Left cardiac atrium (tissue), 4 donors: ENCODE results near the gene OPN1MW. TPM values are rescaled to one million over a fixed set of nuclear protein-coding genes. Genes with fewer than 3 reads are reported as not detected.
"Not testable (repeated sequence)": the region's sequence is repeated elsewhere in the genome, so short reads cannot be mapped to it uniquely, and the experiment has no call there.

ENCODE experiments used
- ATAC-seq, 2 donors: fragments of 200-7000 bp; cut with Tn5 transposase; one replicate each; pipeline ENCODE4 v1.9.1; 2020; ENCODE audit warnings: mild to moderate bottlenecking in 2 of 2, moderate library complexity in 2 of 2
- DNase-seq: peaks from one replicate; pipeline ENCODE4 v3.0.0-alpha.2; 2020
- intact Hi-C, 2 donors: fragments of 100-400 bp; cut with DNase I; formaldehyde crosslinking; loops; one replicate each; pipeline versions ENCODE4 v1.14.1 to v1.15.1; 2022 to 2023
- total RNA-seq, 2 donors: library from RNA; stranded (reverse); fragmentation: NEBNext Ultra II Directional; extraction: Animal tissue kit (Norgen Biotek cat#: 25700); gene quantifications; one replicate each; pipeline ENCODE4 v1.2.1, GENCODE V29; 2021
- donor health status: DM: no; HTN: yes; CAD: no.
- donor health status: DM: no; HTN: yes; CAD: no; lungs with severe emphysema.
- donor health status: DM: yes; HTN: yes; CAD: no.
- donor health status: Dilated cardiomyopathy.

OPN1MW gene
- total RNA-seq, 2 donors from 2014 or later: not detected

GRCh38 chrX:154194316-154194715 is 11.9 kb downstream of the OPN1MW start:
- peak in 1 of 2 donors; percentile 86 for ATAC-seq
- DNase-seq, intact Hi-C loops: not testable (repeated sequence)

- intact Hi-C loops, ATAC-seq, DNase-seq: not testable (repeated sequence)
These were observed 14.1 kb downstream of the OPN1MW start for GRCh38 chrX:154196466-154196865.

- ATAC-seq: peak; percentile 75 to 91
- intact Hi-C loops: not testable (repeated sequence)
These were observed 27.4 kb downstream of the OPN1MW start for GRCh38 chrX:154209670-154210418.

GRCh38 chrX:154211057-154211456 is 28.7 kb downstream of the OPN1MW start:
- DNase-seq, ATAC-seq, intact Hi-C loops: not testable (repeated sequence)

More at GRCh38 chrX:154209670-154210418, 27.4 kb downstream of the OPN1MW start:
- not testable (repeated sequence) for DNase-seq

- ATAC-seq, intact Hi-C loops: not testable (repeated sequence)
These were observed 29.1 kb downstream of the OPN1MW start for GRCh38 chrX:154211499-154211898.

GRCh38 chrX:154219456-154219855 is 37.1 kb downstream of the OPN1MW start, which contains the start of gene OPN1MW2:
OPN1MW2 (plus strand) TSS chrX:154219756; CDS start chrX:154219816, 60 bp downstream.
- intact Hi-C loops, ATAC-seq, DNase-seq: not testable (repeated sequence)

More at GRCh38 chrX:154211499-154211898, 29.1 kb downstream of the OPN1MW start:
- DNase-seq: not testable (repeated sequence)

GRCh38 chrX:154225292-154225691 is 42.9 kb downstream of the OPN1MW start:
- ATAC-seq, intact Hi-C loops, DNase-seq: not testable (repeated sequence)

GRCh38 chrX:154226706-154227105 is 44.3 kb downstream of the OPN1MW start:
- DNase-seq, intact Hi-C loops, ATAC-seq: not testable (repeated sequence)

GRCh38 chrX:154231443-154231842 is 49.0 kb downstream of the OPN1MW start:
- peak in 1 of 2 donors; percentile 82 for ATAC-seq
- DNase-seq, intact Hi-C loops: not testable (repeated sequence)

GRCh38 chrX:154233620-154234019 is 51.2 kb downstream of the OPN1MW start:
- ATAC-seq, intact Hi-C loops, DNase-seq: not testable (repeated sequence)

- peak; percentile 8 for DNase-seq
- intact Hi-C loops, ATAC-seq: not testable (repeated sequence)
These were observed 56.7 kb downstream of the OPN1MW start for GRCh38 chrX:154238939-154239559.

- ATAC-seq, DNase-seq, intact Hi-C loops: not testable (repeated sequence)
These were observed 57.6 kb downstream of the OPN1MW start for GRCh38 chrX:154239982-154240503.

Other genes starting within 250 kb of the OPN1MW start
- gene NAA10, start 247.6 kb upstream of the OPN1MW start, total RNA-seq: 10 to 100 TPM; 67.4 to 81.4 TPM
- gene RENBP, start 238.0 kb upstream of the OPN1MW start, total RNA-seq: 10 to 100 TPM; 14.7 to 14.8 TPM
- gene HCFC1, start 210.8 kb upstream of the OPN1MW start, total RNA-seq: 10 to 100 TPM; 30.4 to 35.7 TPM
- 1 to 10 TPM; 7.7 to 9.2 TPM for gene TMEM187, start 209.8 kb upstream of the OPN1MW start, total RNA-seq
- gene IRAK1, start 162.7 kb upstream of the OPN1MW start, total RNA-seq: 10 to 100 TPM; 47.2 to 58.6 TPM
- gene MECP2, start 84.9 kb upstream of the OPN1MW start, total RNA-seq: 10 to 100 TPM; 35.4 to 42.4 TPM
- gene OPN1LW, start 38.4 kb upstream of the OPN1MW start, total RNA-seq: not detected
- gene OPN1MW2, start 37.2 kb downstream of the OPN1MW start, total RNA-seq: not detected
- not detected for gene OPN1MW3, start 75.0 kb downstream of the OPN1MW start, total RNA-seq
- not detected for gene TEX28, start 112.5 kb downstream of the OPN1MW start, total RNA-seq
- gene TKTL1, start 113.2 kb downstream of the OPN1MW start, total RNA-seq: 1 to 10 TPM; 4.1 to 7.0 TPM
- 100 to 1,000 TPM; 406 to 476 TPM for gene FLNA, start 192.0 kb downstream of the OPN1MW start, total RNA-seq
- gene EMD, start 196.7 kb downstream of the OPN1MW start, total RNA-seq: 10 to 100 TPM; 54.5 to 70.9 TPM
- gene RPL10, start 215.8 kb downstream of the OPN1MW start, total RNA-seq: 1,000 to 10,000 TPM; 2,090 to 2,230 TPM
- 10 to 100 TPM; 41.9 to 42.8 TPM for gene DNASE1L1, start 226.7 kb downstream of the OPN1MW start, total RNA-seq
- gene TAFAZZIN, start 228.9 kb downstream of the OPN1MW start, total RNA-seq: 10 to 100 TPM; 36.6 to 41.2 TPM
- gene ATP6AP1, start 246.1 kb downstream of the OPN1MW start, total RNA-seq: 10 to 100 TPM; 70.8 to 86.0 TPM